Measurements from ENCODE around the gene KCNQ1. TPM values are rescaled to one million over a fixed set of nuclear protein-coding genes. Genes with fewer than 3 reads are reported as not detected.

The KCNQ1 gene
- polyA plus RNA-seq, 1 donor (not counting 4 experiments of a cell fraction or from before 2014, with no cell fraction given), result not detected

DNA sequence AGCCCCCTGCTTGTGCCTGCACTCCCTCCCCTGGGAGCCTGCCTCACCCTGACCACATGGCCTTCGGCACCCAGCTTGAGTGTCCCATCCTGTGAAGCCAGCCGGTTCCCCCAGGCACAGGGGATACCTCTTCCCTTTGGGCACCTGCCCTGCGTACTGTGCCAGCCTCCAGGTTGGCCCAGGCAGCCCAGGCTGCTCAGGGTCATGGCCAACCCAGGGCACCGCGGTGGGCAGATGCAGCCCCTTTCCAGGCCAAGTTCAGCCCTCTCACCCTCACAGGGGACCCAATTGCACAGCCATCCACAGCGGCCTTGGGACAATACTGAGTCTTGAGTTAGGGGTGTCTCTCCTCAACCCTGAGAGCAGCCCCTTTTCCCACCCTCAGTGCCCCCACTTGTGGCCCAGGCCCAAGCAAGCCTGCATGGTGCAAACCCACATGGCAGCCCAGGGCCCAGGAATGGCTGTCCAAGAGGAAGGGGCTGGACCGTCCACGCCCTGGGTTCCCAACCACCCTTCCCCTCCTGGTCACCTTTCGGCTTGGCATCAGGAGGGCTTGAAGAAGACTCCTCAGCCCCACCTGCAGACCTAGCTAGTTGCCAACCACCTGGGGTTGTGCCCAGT is 353.0 kb downstream of the KCNQ1 start:
- TF ChIP-seq EZH2 (IDR thresholded peaks at IDR 0.05; ENCODE audit: low read length) (no peak), CTCF (optimal IDR thresholded peaks at IDR 0.05 in 1 of 3, IDR thresholded peaks at IDR 0.05 in 1 of 3, conservative IDR thresholded peaks at IDR 0.05 in 1 of 3; ENCODE audit: extremely low read depth in 1 of 3, insufficient read depth in 2 of 3, low read length in 3 of 3) (no peak)
- no peak for FAIRE-seq
- H3K27ac ChIP-seq (ENCODE audit: control insufficient read depth, insufficient read depth, low read length), result no peak overlapping the region
- no peak overlapping the region for H3K9ac ChIP-seq (ENCODE audit: control insufficient read depth, extremely low read depth, insufficient read depth, low read length)
- DNase-seq (ENCODE audit: low read depth, low spot score), result no peak
- H3K4me3 ChIP-seq (ENCODE audit: control insufficient read depth in 2 of 3, extremely low read depth in 1 of 3, insufficient read depth in 2 of 3, low read depth in 1 of 3, low read length in 3 of 3), result no peak overlapping the region
- dilution Hi-C loops (cut with MboI; ENCODE audit: extremely low pct_ligation_motif_present, low sequenced_read_pairs), result no loop called here
- H3K79me2 ChIP-seq (ENCODE audit: control insufficient read depth, insufficient read depth, low read length), result no peaks in the 10 kb centered on the region
- H3K36me3 ChIP-seq (ENCODE audit: control insufficient read depth in 2 of 2, extremely low read depth in 1 of 2, insufficient read depth in 2 of 2, low read length in 2 of 2), result no peaks in the 10 kb centered on the region
- no peaks in the 10 kb centered on the region for H3K9me3 ChIP-seq (ENCODE audit: control insufficient read depth, low read depth, low read length)
- no peaks in the 10 kb centered on the region for H3K9me1 ChIP-seq (ENCODE audit: control insufficient read depth, extremely low read depth, insufficient read depth, low read length)
- no peak overlapping the region for H3K4me2 ChIP-seq (ENCODE audit: control insufficient read depth, extremely low read depth, insufficient read depth, low read depth, low read length)
- H3K27me3 ChIP-seq (ENCODE audit: control insufficient read depth, extremely low read depth, insufficient read depth, low read length), result peaks cover 9% of the 10 kb centered on the region
- no peaks in the 10 kb centered on the region for H4K20me1 ChIP-seq (ENCODE audit: control insufficient read depth, extremely low read depth, insufficient read depth, low read length)
- no peaks in the 10 kb centered on the region for H3K4me1 ChIP-seq (ENCODE audit: control insufficient read depth, extremely low read depth, insufficient read depth, low read length)
- no peak overlapping the region for H2AFZ ChIP-seq (ENCODE audit: control insufficient read depth, low read length)

GRCh38 chr11:2798951-2799761 is 354.3 kb downstream of the KCNQ1 start:
- H3K4me3 ChIP-seq (ENCODE audit: control insufficient read depth in 2 of 3, extremely low read depth in 1 of 3, insufficient read depth in 2 of 3, low read depth in 1 of 3, low read length in 3 of 3), result no peak overlapping the region
- no peak overlapping the region for H3K27ac ChIP-seq (ENCODE audit: control insufficient read depth, insufficient read depth, low read length)
- no peaks in the 10 kb centered on the region for H4K20me1 ChIP-seq (ENCODE audit: control insufficient read depth, extremely low read depth, insufficient read depth, low read length)
- dilution Hi-C loops (cut with MboI; ENCODE audit: extremely low pct_ligation_motif_present, low sequenced_read_pairs), result no loop called here
- H3K4me1 ChIP-seq (ENCODE audit: control insufficient read depth, extremely low read depth, insufficient read depth, low read length), result no peaks in the 10 kb centered on the region
- no peak overlapping the region for H2AFZ ChIP-seq (ENCODE audit: control insufficient read depth, low read length)
- H3K36me3 ChIP-seq (ENCODE audit: control insufficient read depth in 2 of 2, extremely low read depth in 1 of 2, insufficient read depth in 2 of 2, low read length in 2 of 2), result no peaks in the 10 kb centered on the region
- no peak for DNase-seq (ENCODE audit: low read depth, low spot score)
- peaks cover 6% of the 10 kb centered on the region for H3K27me3 ChIP-seq (ENCODE audit: control insufficient read depth, extremely low read depth, insufficient read depth, low read length)
- no peaks in the 10 kb centered on the region for H3K9me1 ChIP-seq (ENCODE audit: control insufficient read depth, extremely low read depth, insufficient read depth, low read length)
- no peak overlapping the region for H3K4me2 ChIP-seq (ENCODE audit: control insufficient read depth, extremely low read depth, insufficient read depth, low read depth, low read length)
- no peaks in the 10 kb centered on the region for H3K79me2 ChIP-seq (ENCODE audit: control insufficient read depth, insufficient read depth, low read length)
- H3K9ac ChIP-seq (ENCODE audit: control insufficient read depth, extremely low read depth, insufficient read depth, low read length), result no peak overlapping the region
- no peaks in the 10 kb centered on the region for H3K9me3 ChIP-seq (ENCODE audit: control insufficient read depth, low read depth, low read length)
- no peak for TF ChIP-seq EZH2 (IDR thresholded peaks at IDR 0.05; ENCODE audit: low read length)
- no peak for TF ChIP-seq CTCF (optimal IDR thresholded peaks at IDR 0.05 in 1 of 3, IDR thresholded peaks at IDR 0.05 in 1 of 3, conservative IDR thresholded peaks at IDR 0.05 in 1 of 3; ENCODE audit: extremely low read depth in 1 of 3, insufficient read depth in 2 of 3, low read length in 3 of 3)
- no peak for FAIRE-seq

Data from keratinocyte (primary cell).